Activated CD4-positive, alpha-beta T cell treated with anti-CD3 and anti-CD28 coated beads, Interleukin-2, amount 50 U/mL, for 16 hours (primary cell): ENCODE results near the gene KCNMA1.
"Not testable (repeated sequence)": the region's sequence is repeated elsewhere in the genome, so short reads cannot be mapped to it uniquely, and the experiment has no call there.

Source experiments
- DNase-seq: peaks from one replicate; pipeline ENCODE4 v3.0.0-alpha.2; 2020

The KCNMA1 gene

GRCh38 chr10:77527839-77528238, 109.8 kb downstream of the KCNMA1 start:
- no peak for DNase-seq

DNA sequence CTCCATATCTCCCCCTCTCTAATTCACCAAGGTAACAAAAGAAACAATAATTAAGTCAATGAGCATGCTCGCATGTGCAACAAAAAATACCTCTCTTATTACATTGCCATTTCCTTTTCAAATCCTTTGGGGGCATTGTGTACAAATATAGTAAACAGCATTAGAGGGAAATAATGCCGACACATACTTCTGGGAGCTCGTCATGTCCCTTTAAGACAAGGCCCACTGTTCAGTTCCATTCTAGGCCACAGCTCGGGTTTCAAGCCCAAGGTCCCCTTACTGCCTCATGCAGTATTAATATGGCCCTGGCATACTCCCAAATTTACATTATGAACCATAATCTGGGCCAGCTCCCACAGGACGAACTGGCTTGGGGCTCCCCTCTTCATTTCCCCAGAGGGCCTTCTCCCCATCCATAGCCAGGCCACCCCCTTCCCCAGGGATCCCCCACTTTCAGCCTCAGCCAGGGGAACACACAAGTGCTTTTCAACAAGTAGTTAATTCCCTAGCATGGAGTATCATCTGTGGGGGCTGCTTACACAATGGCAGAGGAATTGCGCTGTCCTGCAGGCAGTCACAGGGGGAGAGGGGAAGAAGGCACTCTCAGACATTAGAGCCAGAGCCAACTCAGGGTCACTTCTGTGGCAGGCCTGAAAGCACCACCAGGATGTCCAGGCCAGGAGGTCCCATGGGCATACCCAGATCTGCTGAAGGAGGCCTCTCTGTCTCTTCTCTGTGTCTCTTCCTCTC, 110.6 kb downstream of the KCNMA1 start:
- no peak for DNase-seq

GRCh38 chr10:77524281-77524711, 113.3 kb downstream of the KCNMA1 start:
- no peak for DNase-seq

- DNase-seq = no peak
Observed at GRCh38 chr10:77522268-77522809, 115.3 kb downstream of the KCNMA1 start.

GRCh38 chr10:77520995-77521394, 116.6 kb downstream of the KCNMA1 start:
- no peak for DNase-seq

DNA sequence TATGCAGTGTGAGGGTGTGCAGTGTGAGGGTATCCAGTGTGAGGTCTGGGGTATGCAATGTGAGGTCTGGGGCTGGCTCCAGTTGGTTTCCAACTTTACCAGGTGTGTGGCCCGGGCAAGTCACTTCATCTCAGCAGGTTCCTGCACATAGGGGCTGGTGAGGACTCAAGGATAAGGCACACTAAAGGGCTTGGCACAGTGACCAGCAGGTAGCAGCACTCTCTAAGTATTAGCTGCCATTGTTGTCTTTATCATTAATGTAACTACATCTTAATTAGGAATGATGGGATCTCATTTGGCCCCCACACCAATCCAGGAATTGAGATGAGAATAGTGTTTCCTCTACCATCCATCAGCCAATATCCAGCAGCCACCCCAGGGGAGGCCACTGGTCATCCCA, 117.3 kb downstream of the KCNMA1 start:
- no peak for DNase-seq

DNA sequence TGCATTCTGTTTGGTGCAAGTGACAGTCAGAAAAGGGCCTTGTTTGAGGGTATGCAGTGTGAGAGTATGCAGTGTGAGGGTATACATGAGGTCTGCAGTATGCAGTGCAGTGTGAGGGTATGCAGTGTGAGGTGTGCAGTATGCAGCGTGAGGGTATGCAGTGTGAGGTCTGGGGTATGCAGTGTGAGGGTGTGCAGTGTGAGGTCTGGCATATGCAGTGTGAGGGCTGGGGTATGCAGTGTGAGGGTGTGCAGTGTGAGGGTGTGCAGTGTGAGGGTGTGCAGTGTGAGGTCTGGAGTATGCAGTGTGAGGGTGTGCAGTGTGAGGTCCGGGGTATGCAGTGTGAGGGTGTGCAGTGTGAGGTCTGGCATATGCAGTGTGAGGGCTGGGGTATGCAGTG, 117.8 kb downstream of the KCNMA1 start:
- DNase-seq = not testable (repeated sequence)

DNA sequence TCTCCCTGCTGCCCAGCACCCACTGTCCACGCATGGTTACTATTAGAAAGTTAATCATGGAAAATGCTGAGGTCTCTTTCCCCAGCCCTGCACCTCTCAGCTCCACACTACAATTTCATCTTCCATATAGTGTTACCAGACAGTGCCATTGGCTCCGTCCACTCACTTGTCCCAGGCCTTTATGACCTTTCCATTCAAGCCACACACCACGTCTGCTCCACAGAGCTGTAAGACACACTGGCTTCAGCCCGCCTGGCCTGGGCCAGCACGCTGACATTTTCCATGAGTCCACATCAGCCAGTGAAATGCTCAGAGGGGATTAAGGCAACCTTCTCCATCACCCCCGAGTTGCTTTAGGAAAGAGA, 118.7 kb downstream of the KCNMA1 start:
- DNase-seq = no peak

DNA sequence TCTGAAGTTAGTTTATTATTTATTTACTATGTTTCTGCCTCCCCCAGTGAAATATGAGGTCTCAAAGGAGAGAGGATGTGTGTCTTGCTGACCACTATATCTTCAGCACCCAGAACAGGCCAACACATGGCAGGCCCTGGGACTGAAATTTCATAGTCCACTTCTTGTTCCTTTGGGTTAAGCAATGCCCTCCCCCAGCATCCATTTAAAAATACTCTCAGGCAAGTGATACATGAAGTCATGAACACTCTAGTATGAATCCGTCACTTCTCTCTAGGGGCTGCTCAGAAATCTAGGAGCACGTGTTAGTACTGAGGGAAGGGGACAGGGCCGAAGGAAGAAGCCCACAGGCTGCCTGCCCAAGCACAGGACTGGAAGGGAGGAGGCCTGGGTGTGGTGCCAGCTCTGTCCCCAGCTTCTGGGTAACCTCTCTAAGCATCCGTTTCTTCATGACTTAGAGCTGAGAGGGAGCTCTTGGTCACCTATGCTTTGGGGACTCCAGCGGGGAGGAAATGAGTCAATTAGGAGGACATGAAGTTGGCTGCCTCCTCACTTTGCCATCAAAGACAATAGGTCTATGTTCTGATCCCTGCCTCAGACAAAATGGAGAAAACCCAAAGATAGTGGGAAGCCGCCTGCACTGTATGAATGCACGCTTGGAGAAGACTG, 119.2 kb downstream of the KCNMA1 start:
- no peak for DNase-seq

- no peak for DNase-seq
Observed at GRCh38 chr10:77516575-77516974, 121.0 kb downstream of the KCNMA1 start.

DNA sequence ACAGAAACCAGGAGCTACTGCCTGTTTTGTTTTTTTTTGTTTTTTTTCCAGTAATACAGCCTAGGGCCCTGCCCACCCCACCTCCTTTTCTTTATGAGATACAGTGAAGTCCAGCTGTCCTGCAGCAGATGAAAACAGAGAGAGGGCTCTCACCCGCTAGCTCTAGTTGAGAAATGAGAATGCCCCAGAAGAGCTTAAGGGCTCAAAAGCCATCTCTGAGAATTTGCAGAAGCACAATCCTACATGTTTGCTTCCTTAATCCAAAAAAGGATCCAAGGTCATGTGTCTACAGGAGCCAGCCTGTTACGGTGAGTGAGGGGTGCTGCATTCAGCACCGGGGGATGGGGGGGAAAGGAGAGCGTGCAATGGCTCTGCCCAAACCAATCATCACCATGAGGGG, 122.7 kb downstream of the KCNMA1 start:
- DNase-seq = no peak

DNA sequence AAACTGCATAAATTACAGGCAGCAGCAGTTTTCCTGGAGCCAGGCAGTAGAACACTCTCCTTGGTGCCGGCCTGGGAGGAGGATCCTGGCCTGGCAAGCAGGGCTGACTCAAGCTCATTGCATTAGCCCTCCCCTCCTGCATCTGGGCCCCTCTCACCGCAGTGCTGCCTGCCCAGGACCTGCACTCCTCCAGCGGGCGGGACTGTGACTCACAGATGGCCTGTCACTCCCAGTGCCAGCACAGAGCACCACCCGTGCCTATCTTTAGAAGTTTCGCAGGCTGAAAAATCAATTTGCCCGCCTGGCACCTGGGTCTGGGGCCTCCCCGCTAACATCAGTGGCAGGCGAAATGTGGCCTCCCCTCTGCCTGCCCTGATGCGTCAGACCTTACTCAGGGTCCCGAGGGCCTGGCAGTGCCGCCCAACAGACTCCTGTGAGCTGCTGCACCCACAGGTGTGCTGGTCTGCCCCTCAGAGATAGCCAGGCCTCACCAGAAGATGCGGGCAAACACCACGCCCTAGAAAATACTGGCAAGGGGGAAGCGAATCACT, 123.8 kb downstream of the KCNMA1 start:
- no peak for DNase-seq

GRCh38 chr10:77513220-77513619, 124.4 kb downstream of the KCNMA1 start:
- DNase-seq = no peak

GRCh38 chr10:77512219-77512578, 125.4 kb downstream of the KCNMA1 start:
- DNase-seq = no peak

GRCh38 chr10:77511498-77512218, 126.0 kb downstream of the KCNMA1 start:
- DNase-seq = no peak

DNA sequence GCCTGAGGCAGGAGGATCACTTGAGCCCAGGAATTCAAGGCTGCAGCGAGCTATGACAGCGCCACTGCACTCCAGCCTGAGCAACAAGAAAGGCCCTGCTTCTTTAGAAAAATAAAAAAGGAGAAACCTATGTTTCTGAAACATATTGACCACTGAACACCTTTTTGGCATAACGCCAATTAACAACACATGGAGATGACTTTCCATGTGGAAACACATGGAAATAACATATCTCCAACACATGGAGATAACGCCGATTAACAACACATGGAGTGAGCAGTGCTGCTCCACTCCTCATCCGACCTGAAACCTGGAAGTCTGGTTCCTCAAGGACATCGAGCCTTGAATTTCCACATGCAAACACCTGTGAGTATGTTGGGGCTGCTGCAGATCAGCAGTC, 126.9 kb downstream of the KCNMA1 start:
- DNase-seq = no peak

DNA sequence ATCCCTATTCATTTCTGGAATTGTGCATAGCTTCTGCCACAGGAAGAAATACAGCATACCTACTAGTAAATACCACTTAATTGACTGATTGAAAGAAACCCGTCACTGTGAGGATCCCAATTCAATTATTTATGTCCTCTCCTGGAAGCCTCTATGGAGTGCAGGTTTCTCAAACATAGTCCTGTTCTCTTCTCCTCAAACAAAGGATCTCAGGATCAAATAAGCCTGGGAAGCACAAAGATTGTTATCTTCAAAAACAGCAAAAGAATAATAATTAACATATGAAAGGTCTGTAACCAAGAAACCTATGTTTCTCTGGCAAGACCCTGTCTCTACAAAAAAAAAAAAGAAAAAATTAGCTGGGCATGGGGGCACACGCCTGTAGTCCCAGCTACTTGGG, 127.3 kb downstream of the KCNMA1 start:
- DNase-seq = no peak

DNA sequence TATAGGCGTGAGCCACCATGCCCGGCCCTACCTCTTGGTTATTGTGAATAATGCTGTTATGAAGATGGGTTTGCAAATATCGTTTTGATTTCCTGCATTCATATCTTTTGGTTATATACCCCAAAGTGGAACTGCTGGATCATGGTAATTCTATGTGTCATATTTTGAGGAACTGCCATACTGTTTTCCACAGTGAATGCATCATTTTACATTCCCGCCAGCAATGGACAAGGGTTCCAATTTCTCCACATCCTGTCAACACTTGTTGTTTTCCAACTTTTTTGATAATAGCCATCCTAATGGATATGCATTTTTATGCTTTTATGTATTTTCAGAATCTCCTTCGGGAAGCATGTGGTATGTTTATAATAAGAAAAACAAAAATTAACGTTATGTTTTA, 128.2 kb downstream of the KCNMA1 start:
- DNase-seq = no peak

GRCh38 chr10:77507291-77507880, 130.2 kb downstream of the KCNMA1 start:
- DNase-seq = no peak

GRCh38 chr10:77506517-77507200, 130.9 kb downstream of the KCNMA1 start:
- no peak for DNase-seq

- DNase-seq = no peak
Observed at GRCh38 chr10:77505431-77506334, 131.9 kb downstream of the KCNMA1 start.
